Neural crest cell (in vitro differentiated cells): ENCODE data around the gene SIDT1. TPM values are rescaled to one million over a fixed set of nuclear protein-coding genes. Genes with fewer than 3 reads are reported as not detected.

ENCODE experiments used
- DNase-seq: peaks from one replicate; pipeline ENCODE4 v3.0.0; 2021; ENCODE audit warnings: low read depth, mixed read lengths, low spot score
- H3K27ac Mint-ChIP-seq: one replicate; pipeline ENCODE4 v1.8.0; 2021; ENCODE audit warnings: mild to moderate bottlenecking, mixed read lengths; ENCODE audit not compliant: unreplicated experiment
- H3K27me3 Mint-ChIP-seq: 2 replicates; pipeline ENCODE4 v1.8.0; 2021; ENCODE audit warnings: low read depth, mild to moderate bottlenecking, mixed read lengths
- H3K36me3 Mint-ChIP-seq: 2 replicates; pipeline ENCODE4 v1.8.0; 2021; ENCODE audit warnings: low read depth, mild to moderate bottlenecking, mixed read lengths
- H3K4me1 Mint-ChIP-seq: 2 replicates; pipeline ENCODE4 v1.8.0; 2021; ENCODE audit warnings: mixed read lengths
- H3K4me3 Mint-ChIP-seq: one replicate; pipeline ENCODE4 v1.8.0; 2021; ENCODE audit warnings: mild to moderate bottlenecking, mixed read lengths
- H3K9me3 Mint-ChIP-seq: 2 replicates; pipeline ENCODE4 v1.8.0; 2021; ENCODE audit warnings: mixed read lengths
- total RNA-seq: library from RNA; stranded (reverse); gene quantifications from 2 replicates; pipeline ENCODE4 v1.2.1, GENCODE V29; 2021
- TF ChIP-seq, protein P1 (sequence below): fragments of 200-600 bp; sonication (generic); conservative IDR thresholded peaks from 2 replicates; pipeline ENCODE4 v1.5.0; 2021; ENCODE audit warnings: antibody characterized with exemption, mild to moderate bottlenecking

The SIDT1 gene
- total RNA-seq, 1 donor from 2014 or later: 0.23 TPM

DNA sequence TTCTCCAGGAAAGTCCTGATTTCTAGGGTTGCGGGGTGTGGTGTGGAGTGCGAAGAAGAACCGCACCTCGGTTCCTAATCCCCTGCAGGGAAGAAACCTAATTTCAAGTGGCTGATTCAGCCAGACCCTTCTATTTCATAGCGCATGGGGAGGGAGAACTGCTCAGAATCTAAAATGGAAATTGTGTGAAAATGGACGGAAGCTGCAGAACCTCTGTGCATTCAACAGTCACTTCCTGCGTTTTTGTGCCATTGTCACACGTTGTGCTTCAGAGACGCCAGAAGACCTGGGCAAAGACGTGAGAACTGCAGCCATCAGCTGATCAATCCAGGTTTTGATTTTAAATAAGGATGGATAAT is 1.2 kb downstream of the SIDT1 start:
- no peaks in the 10 kb centered on the region for H3K36me3 Mint-ChIP-seq
- H3K9me3 Mint-ChIP-seq: no peaks in the 10 kb centered on the region
- TF ChIP-seq, protein P1, sequence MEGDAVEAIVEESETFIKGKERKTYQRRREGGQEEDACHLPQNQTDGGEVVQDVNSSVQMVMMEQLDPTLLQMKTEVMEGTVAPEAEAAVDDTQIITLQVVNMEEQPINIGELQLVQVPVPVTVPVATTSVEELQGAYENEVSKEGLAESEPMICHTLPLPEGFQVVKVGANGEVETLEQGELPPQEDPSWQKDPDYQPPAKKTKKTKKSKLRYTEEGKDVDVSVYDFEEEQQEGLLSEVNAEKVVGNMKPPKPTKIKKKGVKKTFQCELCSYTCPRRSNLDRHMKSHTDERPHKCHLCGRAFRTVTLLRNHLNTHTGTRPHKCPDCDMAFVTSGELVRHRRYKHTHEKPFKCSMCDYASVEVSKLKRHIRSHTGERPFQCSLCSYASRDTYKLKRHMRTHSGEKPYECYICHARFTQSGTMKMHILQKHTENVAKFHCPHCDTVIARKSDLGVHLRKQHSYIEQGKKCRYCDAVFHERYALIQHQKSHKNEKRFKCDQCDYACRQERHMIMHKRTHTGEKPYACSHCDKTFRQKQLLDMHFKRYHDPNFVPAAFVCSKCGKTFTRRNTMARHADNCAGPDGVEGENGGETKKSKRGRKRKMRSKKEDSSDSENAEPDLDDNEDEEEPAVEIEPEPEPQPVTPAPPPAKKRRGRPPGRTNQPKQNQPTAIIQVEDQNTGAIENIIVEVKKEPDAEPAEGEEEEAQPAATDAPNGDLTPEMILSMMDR: no peak
- H3K27me3 Mint-ChIP-seq: peaks cover 96% of the 10 kb centered on the region
- peaks cover 14% of the 10 kb centered on the region for H3K4me1 Mint-ChIP-seq
- no peak for DNase-seq
- H3K4me3 Mint-ChIP-seq: peak overlapping the region; percentile 81
- H3K27ac Mint-ChIP-seq: no peak overlapping the region

- Mint-ChIP-seq H3K4me3 (no peak overlapping the region), H3K36me3 (no peaks in the 10 kb centered on the region), H3K4me1 (peaks cover 14% of the 10 kb centered on the region), H3K9me3 (no peaks in the 10 kb centered on the region), H3K27me3 (peaks cover 94% of the 10 kb centered on the region), H3K27ac (no peak overlapping the region)
- no peak for DNase-seq
- TF ChIP-seq, protein P1: no peak
Measured at GRCh38 chr3:113534365-113534764, 2.0 kb downstream of the SIDT1 start.

DNA sequence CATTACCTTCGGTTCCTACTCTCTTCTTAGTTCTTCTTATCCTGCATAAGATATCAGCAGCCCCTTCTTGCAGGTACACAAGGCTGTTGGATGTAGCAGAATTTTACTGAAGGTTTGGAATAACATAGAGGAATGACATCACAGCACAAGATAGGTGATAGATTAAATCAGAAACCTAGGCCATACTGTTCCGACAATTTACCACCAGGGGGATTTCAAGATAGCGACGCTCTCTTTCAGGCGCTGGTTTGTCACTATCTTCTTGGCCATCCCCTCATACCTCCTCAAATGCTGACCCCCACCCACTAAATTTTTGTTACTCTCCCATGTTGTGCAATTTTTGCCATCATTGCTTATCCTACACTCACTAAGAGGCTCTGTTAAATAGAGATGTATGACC is 3.5 kb downstream of the SIDT1 start:
- Mint-ChIP-seq H3K4me1 (peaks cover 14% of the 10 kb centered on the region), H3K27me3 (peaks cover 85% of the 10 kb centered on the region), H3K4me3 (no peak overlapping the region), H3K27ac (no peak overlapping the region), H3K36me3 (no peaks in the 10 kb centered on the region), H3K9me3 (no peaks in the 10 kb centered on the region)
- DNase-seq: no peak
- TF ChIP-seq, protein P1: peak; percentile 55

GRCh38 chr3:113536627-113537101 is 4.3 kb downstream of the SIDT1 start:
- no peak overlapping the region for H3K4me3 Mint-ChIP-seq
- DNase-seq: no peak
- no peaks in the 10 kb centered on the region for H3K36me3 Mint-ChIP-seq
- no peak overlapping the region for H3K27ac Mint-ChIP-seq
- peaks cover 14% of the 10 kb centered on the region for H3K4me1 Mint-ChIP-seq
- peaks cover 77% of the 10 kb centered on the region for H3K27me3 Mint-ChIP-seq
- TF ChIP-seq, protein P1: no peak
- no peaks in the 10 kb centered on the region for H3K9me3 Mint-ChIP-seq

DNA sequence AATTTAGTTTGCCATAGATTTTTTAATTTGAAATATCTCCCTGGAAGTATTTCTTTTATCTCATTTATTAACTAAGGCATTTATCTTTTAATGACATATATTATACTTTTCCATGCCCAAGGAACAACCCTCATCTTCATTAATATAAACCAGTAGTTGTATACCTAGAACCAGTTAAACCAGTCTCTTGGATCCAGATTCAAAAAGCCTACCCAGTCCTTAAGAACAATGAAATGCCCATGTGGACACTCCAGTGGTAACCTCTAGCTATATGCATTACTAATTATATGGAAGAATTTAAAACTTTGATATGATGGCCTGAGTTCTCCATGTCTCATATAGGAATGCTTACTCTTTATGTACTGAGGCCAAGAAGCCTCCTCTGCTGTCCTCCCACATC is 4.8 kb downstream of the SIDT1 start:
- Mint-ChIP-seq H3K36me3 (no peaks in the 10 kb centered on the region), H3K27ac (no peak overlapping the region), H3K9me3 (no peaks in the 10 kb centered on the region), H3K4me1 (peaks cover 11% of the 10 kb centered on the region), H3K4me3 (no peak overlapping the region), H3K27me3 (peaks cover 72% of the 10 kb centered on the region)
- no peak for DNase-seq
- TF ChIP-seq, protein P1: no peak

DNA sequence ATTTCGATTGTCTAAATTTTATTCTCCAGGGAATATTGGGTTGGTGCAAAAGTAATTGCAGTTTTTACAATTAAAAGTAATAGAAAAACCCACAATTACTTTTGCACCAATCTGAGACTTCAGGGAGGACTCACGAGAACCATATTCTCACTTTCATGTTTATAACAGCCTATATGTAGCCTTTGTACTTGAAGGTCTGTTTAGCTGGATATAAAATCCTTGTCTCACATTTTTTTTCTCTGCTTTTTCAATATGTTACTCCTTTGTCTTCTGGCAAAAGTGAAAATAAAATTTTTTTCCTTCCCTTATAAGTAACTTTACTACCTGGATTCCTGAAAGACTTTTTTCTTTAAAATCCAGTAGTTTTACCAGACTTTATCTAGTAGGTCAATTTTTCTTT is 9.2 kb downstream of the SIDT1 start:
- Mint-ChIP-seq H3K36me3 (no peaks in the 10 kb centered on the region), H3K27me3 (peaks cover 32% of the 10 kb centered on the region), H3K4me3 (no peak overlapping the region), H3K27ac (no peak overlapping the region), H3K4me1 (no peaks in the 10 kb centered on the region), H3K9me3 (peaks cover 4% of the 10 kb centered on the region)
- no peak for DNase-seq
- TF ChIP-seq, protein P1: no peak
